Hepatocyte (in vitro differentiated cells): ENCODE measurements around the gene POLR2F. TPM values are rescaled to one million over a fixed set of nuclear protein-coding genes. Genes with fewer than 3 reads are reported as not detected.

Experiments used
- DNase-seq: peaks from one replicate; pipeline ENCODE4 v3.0.0-alpha.2; 2016; ENCODE audit warnings: low spot score
- H2AFZ ChIP-seq: fragments of 200-600 bp; sonication (generic); 2 replicates; pipeline ENCODE4 v1.6.0; 2016; ENCODE audit warnings: antibody characterized with exemption, mild to moderate bottlenecking
- H3K27ac ChIP-seq: fragments of 200-600 bp; sonication (generic); 2 replicates; pipeline ENCODE4 v1.5.1; 2016; ENCODE audit warnings: mild to moderate bottlenecking
- H3K27me3 ChIP-seq: fragments of 200-600 bp; sonication (generic); 2 replicates; pipeline ENCODE4 v1.6.1; 2016
- H3K36me3 ChIP-seq: fragments of 200-600 bp; sonication (generic); replicated peaks from 2 replicates; pipeline ENCODE4 v1.5.1; 2016; ENCODE audit warnings: low read depth; ENCODE audit not compliant: insufficient read depth
- H3K4me1 ChIP-seq: fragments of 200-600 bp; sonication (generic); 2 replicates; pipeline ENCODE4 v1.5.1; 2016; ENCODE audit warnings: mild to moderate bottlenecking, moderate library complexity; ENCODE audit not compliant: insufficient read depth
- H3K4me2 ChIP-seq: fragments of 200-600 bp; sonication (generic); 2 replicates; pipeline ENCODE4 v1.6.0; 2016
- H3K4me3 ChIP-seq: fragments of 200-600 bp; sonication (generic); 2 replicates; pipeline ENCODE4 v1.5.1; 2016; ENCODE audit warnings: mild to moderate bottlenecking
- H3K79me2 ChIP-seq: fragments of 200-600 bp; sonication (generic); 2 replicates; pipeline ENCODE4 v1.6.0; 2017; ENCODE audit warnings: mild to moderate bottlenecking
- H3K9me2 ChIP-seq: fragments of 200-600 bp; sonication (generic); replicated peaks from 2 replicates; pipeline ENCODE4 v1.6.0; 2017; ENCODE audit warnings: mild to moderate bottlenecking; ENCODE audit not compliant: insufficient read depth
- H3K9me3 ChIP-seq: fragments of 200-600 bp; sonication (generic); 2 replicates; pipeline ENCODE4 v1.5.1; 2016; ENCODE audit warnings: low read depth, mild to moderate bottlenecking
- H4K20me1 ChIP-seq: fragments of 200-600 bp; sonication (generic); 2 replicates; pipeline ENCODE4 v1.6.0; 2016; ENCODE audit warnings: mild to moderate bottlenecking; ENCODE audit not compliant: insufficient read depth, poor library complexity, severe bottlenecking
- CTCF ChIP-seq: fragments of 200-600 bp; sonication (generic); IDR thresholded peaks from 2 replicates; pipeline ENCODE4 v1.5.1; 2016; ENCODE audit warnings: antibody characterized with exemption, mild to moderate bottlenecking; ENCODE audit not compliant: poor library complexity
- EZH2 ChIP-seq: fragments of 200-600 bp; sonication (generic); IDR thresholded peaks from 2 replicates; pipeline ENCODE4 v1.6.1; 2016; ENCODE audit warnings: antibody characterized with exemption, mild to moderate bottlenecking, borderline replicate concordance
- EZH2phosphoT487 ChIP-seq: fragments of 200-600 bp; sonication (generic); IDR thresholded peaks from one replicate; pipeline ENCODE4 v1.6.1; 2018; ENCODE audit warnings: antibody characterized with exemption, mild to moderate bottlenecking, low read depth, moderate library complexity; ENCODE audit not compliant: unreplicated experiment, severe bottlenecking
- WGBS: methylation state at CpG from one replicate; pipeline ENCODE4 v1.1.6; 2016; ENCODE audit warnings: low lambda C conversion rate; ENCODE audit errors: missing lambda C conversion rate; 5-methylcytosine and 5-hydroxymethylcytosine counted together
- polyA plus RNA-seq: library from polyadenylated mRNA; unstranded; fragments of >200 nt; fragmentation: Nextera tagmentation; extraction: Ambion mirVana; gene quantifications from 2 replicates; pipeline ENCODE4 v1.2.1, GENCODE V29; 2016
- total RNA-seq: library from RNA; depleted of rRNA; stranded (reverse); fragments of >200 nt; gene quantifications from 2 replicates; pipeline ENCODE4 v1.2.3, GENCODE V29; 2014

The POLR2F gene
- total and polyA plus RNA-seq, 2 experiments from 2014 or later = 59.4 to 119 TPM

GRCh38 chr22:37965940-37966664 is 12.6 kb downstream of the POLR2F start:
- Histone ChIP-seq H3K27me3 (no peaks in the 10 kb centered on the region), H3K9me3 (no peaks in the 10 kb centered on the region), H2AFZ (no peak overlapping the region), H3K9me2 (no peaks in the 10 kb centered on the region), H4K20me1 (peaks cover 5% of the 10 kb centered on the region), H3K79me2 (peaks cover 2% of the 10 kb centered on the region), H3K4me3 (no peak overlapping the region), H3K4me2 (no peak overlapping the region), H3K36me3 (no peaks in the 10 kb centered on the region), H3K27ac (no peak overlapping the region), H3K4me1 (no peaks in the 10 kb centered on the region)
- 90% methylated on average over 9 of the region's 9 CpGs for WGBS
- TF ChIP-seq EZH2 (no peak), CTCF (no peak), EZH2phosphoT487 (no peak)
- DNase-seq = no peak

- Histone ChIP-seq H3K9me2 (no peaks in the 10 kb centered on the region), H3K79me2 (peaks cover 2% of the 10 kb centered on the region), H2AFZ (no peak overlapping the region), H3K4me1 (no peaks in the 10 kb centered on the region), H3K9me3 (no peaks in the 10 kb centered on the region), H3K36me3 (no peaks in the 10 kb centered on the region), H3K27ac (no peak overlapping the region), H3K27me3 (no peaks in the 10 kb centered on the region), H3K4me2 (no peak overlapping the region), H3K4me3 (no peak overlapping the region), H4K20me1 (peaks cover 5% of the 10 kb centered on the region)
- TF ChIP-seq EZH2phosphoT487 = no peak
- WGBS = 67% methylated on average over 1 of the region's 1 CpG
- DNase-seq = no peak
Observed at GRCh38 chr22:37967147-37967546, 13.6 kb downstream of the POLR2F start.

GRCh38 chr22:37967637-37968451 is 14.3 kb downstream of the POLR2F start:
- H3K79me2 ChIP-seq = peaks cover 2% of the 10 kb centered on the region
- DNase-seq = no peak
- H3K4me2 ChIP-seq = no peak overlapping the region
- no peak overlapping the region for H3K4me3 ChIP-seq
- no peaks in the 10 kb centered on the region for H3K36me3 ChIP-seq
- H3K27me3 ChIP-seq = no peaks in the 10 kb centered on the region
- H3K27ac ChIP-seq = no peak overlapping the region
- TF ChIP-seq EZH2phosphoT487 (no peak), CTCF (no peak), EZH2 (no peak)
- 90% methylated on average over 14 of the region's 14 CpGs for WGBS
- no peak overlapping the region for H2AFZ ChIP-seq
- H3K9me3 ChIP-seq = no peaks in the 10 kb centered on the region
- H3K9me2 ChIP-seq = no peaks in the 10 kb centered on the region
- H3K4me1 ChIP-seq = no peaks in the 10 kb centered on the region
- H4K20me1 ChIP-seq = peaks cover 5% of the 10 kb centered on the region
